HL-60/S4 (cell line): Measurements from ENCODE around the gene ZBTB1.
"Not testable (repeated sequence)": the region's sequence is repeated elsewhere in the genome, so short reads cannot be mapped to it uniquely, and the experiment has no call there.

Experiments used
- in situ Hi-C: fragments of 300-500 bp; cut with MboI; formaldehyde crosslinking; loops from 2 replicates; pipeline ENCODE4 v1.14.3; 2022; ENCODE audit warnings: low sequenced_read_pairs

ZBTB1 gene

GRCh38 chr14:64563696-64564095 is 59.1 kb downstream of the ZBTB1 start:
- in situ Hi-C loops, result no loop called here

- in situ Hi-C loops, result no loop called here
These were observed 62.1 kb downstream of the ZBTB1 start for GRCh38 chr14:64566651-64567122.

- in situ Hi-C loops, result no loop called here
These were observed 64.6 kb downstream of the ZBTB1 start for GRCh38 chr14:64569138-64569631.

- in situ Hi-C loops, result not testable (repeated sequence)
These were observed 65.1 kb downstream of the ZBTB1 start for GRCh38 chr14:64569646-64570045.

DNA sequence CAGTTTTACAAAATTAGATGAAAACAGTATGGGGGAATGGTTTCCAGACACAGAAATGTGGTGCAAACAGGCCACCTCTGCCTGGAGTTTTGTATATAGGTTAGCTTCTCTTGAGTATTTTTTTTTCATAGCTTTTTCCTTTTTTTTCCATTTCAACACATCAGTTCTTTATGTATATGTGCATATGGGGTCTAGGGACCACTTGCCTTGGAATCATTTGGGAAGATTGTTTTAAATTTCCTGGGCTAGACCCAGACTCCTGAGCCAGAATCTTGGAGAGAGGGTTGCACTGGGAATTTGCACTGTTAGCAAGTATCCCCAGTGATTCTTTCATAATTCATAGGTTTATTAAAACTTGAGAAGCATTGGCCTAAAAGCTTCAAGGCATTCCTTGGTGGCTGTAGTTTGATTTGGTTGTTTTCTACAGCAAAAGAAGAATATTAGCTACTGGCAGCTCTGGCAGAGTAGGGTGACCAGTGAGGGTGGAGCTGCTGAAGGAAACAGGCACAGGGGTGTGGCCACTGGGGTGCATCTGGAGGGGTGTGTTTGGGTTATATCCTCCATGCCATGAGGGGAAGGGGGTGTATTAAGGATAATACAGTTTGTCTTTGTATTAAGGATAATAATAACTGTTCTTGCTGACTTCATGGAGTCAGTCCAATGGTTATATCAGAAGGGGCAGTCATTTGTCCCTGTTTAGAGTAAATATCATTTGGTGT is 68.0 kb downstream of the ZBTB1 start:
- in situ Hi-C loops, result no loop called here

- in situ Hi-C loops, result no loop called here
These were observed 68.5 kb downstream of the ZBTB1 start for GRCh38 chr14:64573109-64573508.
